Measurements from ENCODE around the gene CARD8.

- no peak for TF ChIP-seq ATF3 (IDR thresholded peaks at IDR 0.05; ENCODE audit: insufficient read depth, low read depth, low read length)
- TF ChIP-seq CHD2 (IDR thresholded peaks at IDR 0.05; ENCODE audit: low read length): no peak
- TF ChIP-seq EGR1 (IDR thresholded peaks at IDR 0.05; ENCODE audit: borderline replicate concordance, low read depth, low read length): no peak
- TF ChIP-seq RNF2 (IDR thresholded peaks at IDR 0.05; ENCODE audit: borderline replicate concordance, low read depth, low read length, missing control alignments, poor library complexity, severe bottlenecking): no peak
- no peak for TF ChIP-seq SIX5 (IDR thresholded peaks at IDR 0.05; ENCODE audit: low read depth, low read length)
- TF ChIP-seq EP300 (IDR thresholded peaks at IDR 0.05; ENCODE audit: borderline replicate concordance in 1 of 2, low read depth in 2 of 2, low read length in 2 of 2): no peak
These were observed 5.3 kb downstream of the CARD8 start for GRCh38 chr19:48250290-48251025.

Measured in H1 (cell line).